ENCODE results near the gene HEPACAM2. TPM values are rescaled to one million over a fixed set of nuclear protein-coding genes. Genes with fewer than 3 reads are reported as not detected.

The HEPACAM2 gene
- total RNA-seq, 2 experiments from 2014 or later: not detected

GRCh38 chr7:93235541-93235940 is 9.3 kb upstream of the HEPACAM2 start:
- TF ChIP-seq CTCF (IDR thresholded peaks at IDR 0.05): no peak
- no peaks in the 10 kb centered on the region for H3K36me3 Mint-ChIP-seq (ENCODE audit: low read depth)
- no peak overlapping the region for H3K27ac Mint-ChIP-seq
- intact Hi-C loops (cut with micrococcal nuclease): no loop called here
- no peaks in the 10 kb centered on the region for H3K27me3 Mint-ChIP-seq
- no peak for ATAC-seq
- CTCF ChIA-PET: interaction anchor here (1.5 to 2.8 kb wide), 2 partner anchors 9 to 11 kb away, joined by 6 to 15 read pairs; partner anchors contain the start of gene HEPACAM2
- H3K4me1 Mint-ChIP-seq (ENCODE audit: low read depth): peaks cover 3% of the 10 kb centered on the region
- no peak overlapping the region for H3K4me3 Mint-ChIP-seq
- POLR2A ChIA-PET: no interaction called here
- no peaks in the 10 kb centered on the region for H3K9me3 Mint-ChIP-seq
- DNase-seq: no peak

GRCh38 chr7:93232673-93233018 is 6.4 kb upstream of the HEPACAM2 start:
- Mint-ChIP-seq H3K4me1 (ENCODE audit: low read depth) (peaks cover 6% of the 10 kb centered on the region), H3K9me3 (no peaks in the 10 kb centered on the region), H3K27ac (peak overlapping the region; percentile 92), H3K27me3 (no peaks in the 10 kb centered on the region), H3K36me3 (ENCODE audit: low read depth) (no peaks in the 10 kb centered on the region), H3K4me3 (peak overlapping the region; percentile 95)
- ChIA-PET CTCF (interaction anchor here (1.4 to 2.6 kb wide), 3 partner anchors 9 to 186 kb away, joined by 3 to 18 read pairs (median 15); no protein-coding TSS in a partner anchor), POLR2A (interaction anchor here (0.5 to 1.8 kb wide), 3 partner anchors 9 to 173 kb away, joined by 3 to 10 read pairs (median 3); no protein-coding TSS in a partner anchor)
- no peak for TF ChIP-seq CTCF (IDR thresholded peaks at IDR 0.05)
- ATAC-seq (no peak), DNase-seq (no peak)
- intact Hi-C loops (cut with micrococcal nuclease): loop anchor here (5.0 kb wide), 1 partner anchor 770 kb away; the partner anchor contains the start of gene BET1

GRCh38 chr7:93231799-93232672 is 5.8 kb upstream of the HEPACAM2 start, which contains the start of gene VPS50:
VPS50 (plus strand) TSS chr7:93232366; CDS start chr7:93232468, 102 bp downstream.
- Mint-ChIP-seq H3K4me1 (ENCODE audit: low read depth) (peaks cover 6% of the 10 kb centered on the region), H3K27me3 (no peaks in the 10 kb centered on the region), H3K9me3 (no peaks in the 10 kb centered on the region), H3K4me3 (peak within 1 kb of the TSS; percentile 95), H3K36me3 (ENCODE audit: low read depth) (no peaks in the 10 kb centered on the region), H3K27ac (peak within 1 kb of the TSS; percentile 92)
- POLR2A ChIA-PET: interaction anchor here (0.5 to 1.8 kb wide), 4 partner anchors 9 to 172 kb away, joined by 3 to 10 read pairs (median 3); no protein-coding TSS in a partner anchor
- peak; percentile 97 for DNase-seq
- intact Hi-C loops (cut with micrococcal nuclease): loop anchor here (5.0 kb wide), 1 partner anchor 770 kb away; the partner anchor contains the start of gene BET1
- peak; percentile 99 for ATAC-seq
- TF ChIP-seq CTCF (IDR thresholded peaks at IDR 0.05): no peak
- CTCF ChIA-PET: interaction anchor here (0.9 to 2.6 kb wide), 6 partner anchors 10 to 319 kb away, joined by 3 to 18 read pairs (median 3); no protein-coding TSS in a partner anchor

GRCh38 chr7:93231259-93231658 is 5.0 kb upstream of the HEPACAM2 start:
- H3K9me3 Mint-ChIP-seq: no peaks in the 10 kb centered on the region
- no peak for ATAC-seq
- no peaks in the 10 kb centered on the region for H3K27me3 Mint-ChIP-seq
- peak overlapping the region; percentile 95 for H3K4me3 Mint-ChIP-seq
- intact Hi-C loops (cut with micrococcal nuclease): loop anchor here (5.0 kb wide), 1 partner anchor 771 kb away; the partner anchor contains the start of gene BET1
- ChIA-PET CTCF (interaction anchor here (0.9 to 2.6 kb wide), 4 partner anchors 10 to 320 kb away, joined by 3 to 15 read pairs (median 3); no protein-coding TSS in a partner anchor), POLR2A (interaction anchor here (1.1 to 1.8 kb wide), 2 partner anchors 10 to 79 kb away, joined by 3 to 10 read pairs; no protein-coding TSS in a partner anchor)
- TF ChIP-seq CTCF (IDR thresholded peaks at IDR 0.05): no peak
- peaks cover 6% of the 10 kb centered on the region for H3K4me1 Mint-ChIP-seq (ENCODE audit: low read depth)
- no peak for DNase-seq
- H3K36me3 Mint-ChIP-seq (ENCODE audit: low read depth): no peaks in the 10 kb centered on the region
- H3K27ac Mint-ChIP-seq: peak overlapping the region; percentile 92

Measured in activated CD8-positive, alpha-beta T cell treated with anti-CD3 and anti-CD28 coated beads for 36 hours (primary cell).